Activated CD8-positive, alpha-beta memory T cell treated with anti-CD3 and anti-CD28 coated beads for 48 hours (primary cell): ENCODE results near the gene TMEM62.
"Not testable (repeated sequence)": the region's sequence is repeated elsewhere in the genome, so short reads cannot be mapped to it uniquely, and the experiment has no call there.

ENCODE experiments used
- DNase-seq, 3 experiments: peaks; one replicate each; pipeline ENCODE4 v3.0.0-alpha.2; 2020; ENCODE audit warnings: low read depth in 2 of 3, low spot score in 2 of 3

The TMEM62 gene

DNA sequence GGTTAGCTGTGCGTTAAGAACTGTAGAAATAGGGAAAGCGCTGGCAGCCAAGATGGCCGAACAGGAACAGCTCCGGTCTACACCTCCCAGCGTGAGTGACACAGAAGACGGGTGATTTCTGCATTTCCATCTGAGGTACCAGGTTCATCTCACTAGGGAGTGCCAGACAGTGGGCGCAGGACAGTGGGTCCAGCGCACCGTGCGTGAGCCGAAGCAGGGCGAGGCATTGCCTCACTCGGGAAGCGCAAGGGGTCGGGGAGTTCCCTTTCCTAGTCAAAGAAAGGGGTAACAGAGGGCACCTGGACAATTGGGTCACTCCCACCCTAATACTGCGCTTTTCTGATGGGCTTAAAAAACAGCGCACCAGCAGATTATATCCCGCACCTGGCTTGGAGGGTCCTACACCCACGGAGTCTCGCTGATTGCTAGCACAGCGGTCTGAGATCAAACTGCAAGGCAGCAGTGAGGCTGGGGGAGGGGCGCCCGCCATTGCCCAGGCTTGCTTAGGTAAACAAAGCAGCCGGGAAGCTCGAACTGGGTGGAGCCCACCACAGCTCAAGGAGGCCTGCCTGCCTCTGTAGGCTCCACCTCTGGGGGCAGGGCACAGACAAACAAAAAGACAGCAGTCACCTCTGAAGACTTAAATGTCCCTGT is 42.4 kb downstream of the TMEM62 start:
- DNase-seq = not testable (repeated sequence)

DNA sequence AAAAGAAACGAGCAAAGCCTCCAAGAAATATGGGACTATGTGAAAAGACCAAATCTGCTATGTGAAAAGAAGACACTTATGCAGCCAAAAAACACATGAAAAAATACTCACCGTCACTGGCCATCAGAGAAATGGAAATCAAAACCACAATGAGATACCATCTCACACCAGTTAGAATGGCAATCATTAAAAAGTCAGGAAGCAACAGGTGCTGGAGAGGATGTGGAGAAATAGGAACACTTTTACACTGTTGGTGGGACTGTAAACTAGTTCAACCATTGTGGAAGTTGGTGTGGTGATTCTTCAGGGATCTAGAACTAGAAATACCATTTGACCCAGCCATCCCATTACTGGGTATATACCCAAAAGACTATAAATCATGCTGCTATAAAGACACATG is 43.8 kb downstream of the TMEM62 start:
- not testable (repeated sequence) for DNase-seq

DNA sequence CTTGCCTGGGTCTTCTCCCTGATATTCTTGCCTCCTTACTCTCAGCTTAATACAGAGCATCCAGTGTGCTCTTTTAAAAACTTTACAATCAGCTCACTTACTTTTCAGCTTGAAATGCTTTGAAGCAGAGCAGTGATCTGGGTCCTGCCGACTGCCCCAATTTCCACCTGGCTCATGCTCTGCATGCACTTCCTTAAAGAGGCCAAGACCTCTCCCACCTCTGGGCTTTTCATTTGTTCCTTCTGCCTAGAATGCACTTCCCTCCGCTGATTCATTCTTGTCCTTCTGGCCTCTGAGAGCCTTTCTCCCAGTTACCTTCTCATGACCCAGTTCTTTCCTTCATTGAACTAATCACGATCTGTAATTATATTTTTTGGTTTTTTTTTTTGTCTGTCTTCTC is 49.9 kb downstream of the TMEM62 start:
- DNase-seq = no peak

DNA sequence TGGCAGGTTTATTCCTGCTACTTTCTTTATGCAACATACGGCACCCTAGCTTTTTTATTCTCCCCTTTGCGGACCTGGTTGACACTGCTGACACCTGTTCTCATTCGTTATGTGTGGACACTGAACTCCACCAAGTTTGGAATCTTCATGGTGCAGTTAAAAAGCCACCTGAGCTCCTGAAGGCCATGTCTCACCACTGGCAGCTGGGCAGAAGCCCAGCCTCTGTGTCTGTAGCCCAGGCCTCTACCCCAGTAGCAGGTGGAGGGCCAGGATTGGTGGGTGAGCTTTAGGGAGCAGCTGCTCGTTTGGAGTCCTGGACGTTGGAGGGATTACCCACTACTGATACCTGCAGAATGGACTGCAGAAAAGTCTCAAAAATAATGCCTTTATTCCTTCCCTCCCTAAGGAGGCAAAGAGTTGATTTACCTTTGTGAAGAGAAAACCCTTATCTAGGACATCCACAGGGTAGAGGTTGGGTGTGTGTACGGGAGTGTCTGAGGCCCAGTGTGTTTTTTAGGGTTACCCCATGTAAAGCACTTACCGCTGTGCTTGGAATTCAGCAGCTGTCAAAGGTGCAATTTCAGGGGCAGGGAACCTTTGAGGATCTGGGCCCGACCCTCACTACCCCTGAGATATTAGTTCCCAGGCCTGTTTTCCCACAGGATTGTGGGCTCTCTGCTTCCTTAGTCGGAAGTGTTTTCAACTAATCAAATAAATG is 51.2 kb downstream of the TMEM62 start:
- no peak for DNase-seq

DNA sequence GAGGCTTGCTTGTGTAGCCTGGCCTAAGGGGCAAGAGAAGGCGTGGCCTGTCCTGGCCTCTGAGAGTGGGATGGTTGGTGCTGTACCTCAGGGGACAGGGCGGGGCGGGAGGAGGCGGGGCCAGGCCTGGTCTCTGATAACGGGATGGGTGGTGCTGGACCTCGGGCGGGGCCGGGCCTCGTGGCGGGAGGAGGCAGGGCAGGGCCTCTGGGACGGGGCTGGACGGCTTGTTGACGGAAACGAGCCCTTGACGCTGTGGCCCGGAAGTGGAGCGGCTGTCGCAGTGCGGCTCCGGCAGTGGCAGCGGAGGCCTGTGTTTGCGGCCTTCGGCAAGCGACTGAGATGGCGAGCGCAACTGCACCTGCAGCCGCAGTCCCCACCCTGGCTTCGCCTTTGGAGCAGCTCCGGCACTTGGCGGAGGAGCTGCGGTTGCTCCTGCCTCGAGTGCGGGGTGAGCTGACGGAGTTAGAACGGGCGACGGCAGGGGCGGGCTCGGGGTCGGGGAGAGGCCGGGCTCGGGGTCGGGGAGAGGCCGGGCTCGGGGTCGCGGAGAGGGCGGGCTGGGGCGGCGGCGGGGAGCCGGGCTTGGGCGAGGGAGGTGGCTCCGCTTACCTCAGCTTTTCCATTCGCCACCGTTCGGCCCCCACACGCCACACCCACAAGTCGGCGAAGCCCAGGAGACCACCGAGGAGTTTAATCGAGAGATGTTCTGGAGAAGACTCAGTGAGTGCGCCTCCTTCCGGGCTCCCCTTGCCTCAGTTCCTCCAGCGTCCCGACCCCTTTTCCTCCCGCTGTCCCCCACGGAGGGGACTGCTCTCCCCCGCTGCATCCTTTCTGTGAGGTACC is 52.0 kb downstream of the TMEM62 start, which contains the start of gene CCNDBP1:
TSS of gene CCNDBP1 (plus strand) at position 247 of the 846 bp plus-strand sequence. CDS start at position 343, 96 bp downstream.
- DNase-seq = peak; percentile 70 to 91 (median 72)

DNA sequence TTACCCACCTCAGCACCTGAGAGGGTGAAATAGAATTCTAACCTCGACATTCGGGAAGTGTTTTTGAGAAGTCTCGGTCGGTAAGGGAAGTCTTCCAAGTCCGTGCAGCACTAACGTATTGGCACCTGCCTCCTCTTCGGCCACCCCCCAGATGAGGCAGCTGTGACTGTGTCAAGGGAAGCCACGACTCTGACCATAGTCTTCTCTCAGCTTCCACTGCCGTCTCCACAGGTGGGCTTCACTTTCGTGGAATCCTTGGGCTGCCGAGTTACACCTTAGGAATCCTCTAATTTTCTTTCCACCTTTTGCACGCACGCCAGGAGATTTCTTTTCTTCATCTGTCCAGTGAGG is 52.6 kb downstream of the TMEM62 start:
- peak in 1 of 3 experiments; percentile 4 for DNase-seq

DNA sequence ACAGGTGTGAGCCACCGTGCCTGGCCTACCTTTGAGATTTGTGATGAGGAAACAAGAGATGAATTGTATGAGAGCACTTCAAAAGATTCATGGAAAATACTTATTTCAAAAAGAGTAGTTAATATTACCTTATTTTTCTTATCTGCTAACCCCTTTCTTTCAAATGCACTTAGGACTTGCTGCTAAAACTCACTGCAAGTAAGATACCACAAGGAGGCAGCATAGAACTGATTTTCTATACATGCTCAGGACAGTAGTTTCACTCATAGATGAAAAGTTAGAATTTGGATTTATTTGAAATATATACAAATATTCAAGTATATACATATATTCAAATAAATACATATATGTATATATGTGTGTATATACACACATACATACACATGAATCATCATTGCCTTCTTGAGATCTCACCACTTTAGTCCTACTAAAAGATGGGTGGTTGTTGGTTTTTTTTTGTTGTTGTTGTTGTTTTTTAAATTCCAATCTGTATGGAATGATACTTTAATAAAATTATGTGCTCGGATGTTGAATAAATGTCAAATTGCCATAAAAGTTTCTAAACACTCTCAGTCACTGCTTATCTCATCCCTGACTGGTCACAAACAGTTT is 54.3 kb downstream of the TMEM62 start:
- DNase-seq = no peak

DNA sequence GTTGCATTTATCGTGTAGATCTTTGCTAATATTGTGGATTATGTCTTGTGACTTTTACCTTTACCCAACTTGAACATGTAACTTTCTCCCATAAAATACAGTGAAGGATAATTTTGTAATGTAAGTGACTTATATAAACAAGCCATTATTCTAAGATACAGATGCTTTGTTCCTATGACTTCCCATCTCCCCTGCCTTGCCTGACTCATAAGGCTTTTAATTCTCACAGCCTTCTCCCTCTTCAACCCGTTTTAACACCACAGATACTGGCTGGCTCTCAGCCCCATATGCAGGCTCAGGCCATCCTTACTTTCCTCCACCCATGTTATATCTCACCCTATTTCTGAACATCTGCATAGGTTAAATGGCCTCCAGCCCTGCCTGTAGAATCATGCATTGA is 55.9 kb downstream of the TMEM62 start:
- no peak for DNase-seq

DNA sequence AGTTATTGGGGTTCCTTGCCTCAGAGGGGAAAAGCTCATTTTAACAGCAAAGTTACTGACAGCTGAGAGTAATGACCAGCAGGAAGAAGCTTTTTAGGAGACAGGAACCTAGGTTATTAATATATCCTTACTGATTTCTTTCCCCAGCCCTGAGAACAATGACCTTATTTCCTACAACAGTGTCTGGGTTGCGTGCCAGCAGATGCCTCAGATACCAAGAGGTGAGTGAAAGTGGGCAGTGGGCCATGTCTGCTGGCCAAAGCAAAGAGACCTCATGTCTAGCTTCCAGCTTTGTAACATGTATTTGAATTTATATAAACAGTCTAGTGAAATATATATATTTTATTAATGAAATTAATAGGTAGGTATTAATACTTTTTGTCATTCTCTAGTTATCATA is 56.8 kb downstream of the TMEM62 start:
- no peak for DNase-seq

DNA sequence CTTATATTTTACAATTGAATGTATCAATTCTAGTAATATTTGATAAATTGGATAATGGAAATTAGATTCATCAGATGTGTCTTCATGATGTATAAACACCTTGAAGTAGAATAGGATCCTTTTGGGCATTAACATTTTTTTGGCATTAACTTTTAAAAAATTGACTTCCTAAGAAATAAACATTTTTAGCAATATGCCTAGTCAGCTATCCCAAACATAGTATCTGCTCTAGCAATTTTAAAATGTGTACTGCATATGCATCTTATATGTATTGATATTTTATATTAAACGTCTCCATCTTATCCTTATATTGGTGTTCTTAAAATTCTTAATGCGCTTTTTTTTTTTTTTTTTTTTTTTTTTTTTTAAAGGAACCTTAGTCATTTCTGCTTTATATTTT is 60.3 kb downstream of the TMEM62 start:
- no peak for DNase-seq

DNA sequence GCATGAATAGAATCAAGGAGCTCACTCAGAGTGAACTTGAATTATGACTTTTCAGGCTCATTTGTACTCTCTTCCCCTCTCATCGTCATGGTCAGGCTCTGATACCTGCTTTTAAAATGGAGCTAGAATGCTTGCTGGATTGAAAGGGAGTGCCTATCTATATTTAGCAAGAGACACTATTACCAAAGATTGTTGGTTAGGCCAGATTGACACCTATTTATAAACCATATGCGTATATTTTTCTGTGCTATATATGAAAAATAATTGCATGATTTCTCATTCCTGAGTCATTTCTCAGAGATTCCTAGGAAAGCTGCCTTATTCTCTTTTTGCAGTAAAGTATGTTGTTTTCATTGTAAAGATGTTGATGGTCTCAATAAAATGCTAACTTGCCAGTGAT is 61.4 kb downstream of the TMEM62 start:
- DNase-seq = no peak

DNA sequence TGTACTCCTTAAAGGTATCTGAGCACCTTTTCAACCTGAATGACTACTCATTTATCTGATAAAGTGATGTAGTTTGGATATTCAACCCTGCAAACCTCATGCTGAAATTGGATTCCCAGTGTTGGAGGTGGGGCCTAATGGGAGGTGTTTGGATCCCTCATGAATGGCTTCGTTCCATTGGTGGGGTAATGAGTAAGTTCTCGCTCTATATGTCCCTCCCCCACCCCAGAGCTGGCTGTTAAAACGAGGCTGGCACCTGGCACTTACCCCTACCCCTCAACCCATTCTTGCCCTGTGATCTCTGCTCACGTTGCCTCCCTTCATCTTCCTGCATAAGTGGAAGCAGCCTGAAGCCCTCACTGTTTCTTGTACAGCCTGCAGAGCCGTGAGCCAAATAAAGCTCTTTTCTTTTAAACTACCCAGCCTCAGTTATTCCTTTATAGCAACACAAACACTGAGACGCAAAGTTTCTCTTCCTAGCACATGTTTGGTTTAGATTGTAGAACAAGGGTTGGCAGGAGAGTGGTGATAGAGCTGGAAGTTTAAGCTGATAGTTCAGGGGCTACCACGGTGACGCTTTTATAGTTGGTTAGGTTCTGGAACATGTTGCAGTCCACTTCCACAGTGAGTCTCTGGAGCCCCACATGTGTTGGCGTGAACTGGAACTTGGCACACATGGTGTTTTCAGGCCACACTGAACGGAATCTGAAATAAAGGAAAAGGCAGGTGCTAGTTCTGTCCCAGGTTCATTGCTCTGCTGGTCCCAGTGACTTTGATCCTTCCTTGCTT is 63.6 kb downstream of the TMEM62 start:
- no peak for DNase-seq

DNA sequence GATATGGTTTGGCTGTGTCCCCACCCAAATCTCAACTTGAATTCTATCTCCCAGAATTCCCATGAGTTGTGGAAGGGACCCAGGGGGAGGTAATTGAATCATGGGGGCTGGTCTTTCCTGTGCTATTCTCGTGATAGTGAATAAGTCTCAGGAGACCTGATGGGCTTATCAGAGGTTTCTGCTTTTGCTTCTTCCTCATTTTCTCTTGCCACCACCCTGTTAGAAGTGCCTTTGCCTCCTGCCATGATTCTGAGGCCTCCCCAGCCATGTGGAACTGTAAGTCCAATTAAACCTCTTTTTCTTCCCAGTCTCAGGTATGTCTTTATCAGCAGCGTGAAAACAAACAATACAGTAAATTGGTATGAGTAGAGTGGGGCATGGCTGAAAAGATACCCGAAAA is 64.4 kb downstream of the TMEM62 start:
- not testable (repeated sequence) for DNase-seq

DNA sequence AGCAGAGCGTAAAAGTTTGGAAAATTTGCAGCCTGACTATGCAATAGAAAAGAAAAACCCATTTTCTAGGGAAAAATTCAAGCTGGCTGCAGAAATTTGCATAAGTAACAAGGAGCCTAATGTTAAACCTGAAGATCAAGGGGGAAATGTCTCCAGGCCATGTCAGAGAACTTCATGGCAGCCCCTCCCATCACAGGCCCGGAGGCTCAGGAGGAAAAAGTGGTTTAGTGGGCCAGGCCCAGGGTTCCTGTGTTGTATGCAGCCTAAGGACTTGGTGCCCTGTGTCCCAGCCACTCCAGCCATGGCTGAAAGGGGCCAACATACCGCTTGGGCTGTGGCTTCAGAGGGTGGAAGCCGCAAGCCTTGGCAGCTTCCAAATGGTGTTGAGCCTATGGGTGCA is 65.2 kb downstream of the TMEM62 start:
- not testable (repeated sequence) for DNase-seq

DNA sequence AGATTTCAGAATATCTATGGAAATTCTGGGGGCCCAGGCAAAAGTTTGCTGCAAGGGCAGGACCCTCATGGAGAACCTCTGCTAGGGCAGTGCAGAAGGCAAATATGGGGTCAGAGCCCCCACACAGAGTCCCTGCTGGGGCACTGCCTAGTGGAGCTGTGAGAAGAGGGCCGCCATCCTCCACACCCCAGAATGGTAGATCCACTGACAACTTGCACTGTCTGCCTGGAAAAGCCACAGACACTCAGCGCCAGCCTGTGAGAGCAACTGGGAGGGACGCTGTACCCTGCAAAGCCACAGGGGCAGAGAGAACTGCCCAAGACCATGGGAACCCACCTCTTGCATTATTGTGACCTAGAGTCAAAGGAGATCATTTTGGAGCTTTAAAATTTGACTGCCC is 65.6 kb downstream of the TMEM62 start:
- DNase-seq = no peak

DNA sequence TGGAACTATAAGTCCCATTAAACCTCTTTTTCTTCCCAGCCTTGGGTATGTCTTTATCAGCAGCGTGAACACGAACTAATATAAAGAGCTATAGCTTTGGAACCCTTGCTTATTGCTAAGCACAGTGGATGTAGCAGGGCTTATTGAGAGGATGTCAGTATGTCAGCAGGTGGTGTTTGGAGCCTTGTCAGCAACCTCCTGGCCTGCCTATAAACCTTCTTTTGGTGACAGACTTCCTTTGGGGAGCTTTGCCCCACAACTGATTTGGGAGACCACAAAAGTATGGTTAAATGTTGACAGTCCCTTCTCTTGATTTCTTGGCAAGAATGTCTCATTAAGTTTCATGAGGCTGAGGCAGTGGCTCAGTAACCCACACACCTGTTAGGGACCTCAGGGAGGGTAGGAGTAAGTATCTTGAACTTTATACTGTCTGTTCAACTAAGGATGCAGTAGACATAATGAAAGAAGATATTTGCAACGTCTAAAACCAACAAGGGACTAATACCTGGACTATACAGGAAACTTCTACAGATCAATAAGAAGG is 66.6 kb downstream of the TMEM62 start:
- DNase-seq = no peak

DNA sequence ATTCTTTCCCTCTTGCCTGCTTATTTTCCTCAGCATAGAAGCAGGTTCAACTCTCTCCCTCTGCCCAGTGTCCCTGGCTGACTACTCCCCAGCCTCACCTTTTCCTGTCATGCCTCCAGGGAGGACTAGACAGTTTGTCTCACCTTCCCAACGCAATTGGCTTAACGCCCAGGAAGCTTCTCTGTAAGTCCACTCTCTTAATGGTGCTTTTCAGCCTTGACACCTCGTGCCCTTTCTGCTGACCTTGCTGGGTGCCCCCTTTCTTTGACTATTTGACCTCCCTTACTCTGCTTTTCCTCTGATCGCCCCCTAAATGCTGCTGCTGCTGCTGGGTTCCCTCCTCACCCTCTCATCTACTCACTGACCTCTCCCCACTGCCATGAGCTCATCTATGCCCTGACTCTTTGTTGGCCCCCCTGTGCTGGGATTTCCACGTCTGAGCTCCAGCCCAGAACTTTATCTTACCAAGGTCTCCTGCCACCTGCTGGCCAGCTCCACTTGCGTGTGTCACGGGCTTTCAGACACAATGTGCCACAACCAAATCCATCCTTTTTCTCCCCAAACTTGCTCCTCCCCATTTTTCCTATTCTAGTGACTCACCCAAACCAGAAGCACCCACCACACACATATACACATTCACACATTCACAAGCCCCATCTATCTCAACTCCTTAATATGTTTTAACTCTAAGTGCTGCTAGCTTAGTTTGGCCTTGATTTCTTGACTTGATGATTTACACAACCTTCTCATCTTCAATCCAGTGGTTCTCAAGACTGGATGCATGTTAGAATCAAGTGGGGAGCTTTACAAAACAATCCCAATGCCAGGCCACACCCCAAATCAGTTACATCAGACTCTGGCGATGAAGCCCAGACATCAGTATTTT is 70.9 kb downstream of the TMEM62 start:
- peak in 1 of 3 experiments; percentile 21 for DNase-seq

DNA sequence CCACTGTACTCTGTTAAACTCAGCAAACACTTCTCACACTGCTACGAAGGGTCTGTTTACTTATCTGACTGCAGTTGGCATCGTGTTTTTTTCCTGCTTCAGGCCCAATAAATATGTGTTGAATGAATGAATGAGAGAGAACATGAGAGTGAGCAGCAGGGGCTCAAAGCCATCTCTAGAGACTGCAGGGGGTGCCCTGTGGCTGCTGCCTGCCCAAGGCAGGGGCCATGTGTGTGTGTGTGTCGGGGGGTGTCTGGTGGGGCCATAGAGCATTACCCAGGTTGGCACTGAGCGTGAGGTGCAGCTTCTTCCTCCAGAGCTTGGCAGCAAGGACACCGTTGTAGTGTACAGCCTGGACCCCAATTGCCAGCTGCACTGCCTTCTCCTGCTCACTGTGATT is 72.7 kb downstream of the TMEM62 start:
- DNase-seq = no peak

DNA sequence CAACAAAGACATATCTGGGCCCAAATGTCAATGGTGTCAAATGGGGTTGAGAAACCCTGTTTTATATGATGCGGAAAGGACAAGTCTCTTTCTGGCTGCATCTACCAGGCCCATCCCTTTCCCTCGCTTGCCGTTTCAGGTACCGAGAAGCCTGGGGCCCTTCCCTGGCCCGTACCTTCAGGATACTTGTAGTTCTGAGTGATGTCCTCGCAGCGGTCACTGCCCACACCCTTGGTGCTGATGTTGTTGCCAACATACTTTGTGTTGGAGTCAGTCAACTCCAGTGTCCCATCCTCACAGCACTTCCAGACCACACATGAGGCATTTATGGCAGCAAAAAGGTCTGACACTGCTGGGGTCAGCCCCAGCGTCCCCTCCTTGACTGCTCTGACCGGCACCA is 73.6 kb downstream of the TMEM62 start:
- DNase-seq = no peak
